ENCODE data around the gene ACVRL1.

GRCh38 chr12:51941011-51941581, 33.8 kb downstream of the ACVRL1 start:
- TF ChIP-seq CTCF (conservative IDR thresholded peaks at IDR 0.05) (no peak), EZH2 (IDR thresholded peaks at IDR 0.05; ENCODE audit: low read depth) (no peak)

Data from PC-9 (cell line).